Embryonic facial prominence (tissue), 1 donor: ENCODE data around the gene ZNF521.

Experiments used
- DNase-seq: peaks from one replicate; pipeline ENCODE4 v3.0.0-alpha.2; 2016; ENCODE audit errors: extremely low spot score

Gene ZNF521

DNA sequence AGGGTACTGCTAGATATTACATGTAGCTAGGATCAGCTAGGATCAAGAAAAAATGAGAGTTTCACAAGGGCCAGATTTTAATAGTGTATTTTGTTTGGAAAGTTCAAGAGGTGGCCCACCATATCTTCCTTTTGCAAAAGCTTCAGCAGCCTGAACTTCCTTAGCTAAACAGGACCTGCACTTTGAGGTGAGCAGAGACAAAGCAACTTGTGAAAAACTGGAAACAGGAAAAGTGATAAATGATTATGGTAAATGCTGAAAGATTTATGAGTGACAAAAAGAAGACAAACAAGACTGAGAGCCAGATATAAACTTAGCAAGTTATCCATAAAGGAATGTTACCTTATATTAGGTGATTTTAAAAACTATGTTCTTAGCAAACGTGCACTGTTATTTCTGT is 123.6 kb downstream of the ZNF521 start:
- DNase-seq = no peak

DNA sequence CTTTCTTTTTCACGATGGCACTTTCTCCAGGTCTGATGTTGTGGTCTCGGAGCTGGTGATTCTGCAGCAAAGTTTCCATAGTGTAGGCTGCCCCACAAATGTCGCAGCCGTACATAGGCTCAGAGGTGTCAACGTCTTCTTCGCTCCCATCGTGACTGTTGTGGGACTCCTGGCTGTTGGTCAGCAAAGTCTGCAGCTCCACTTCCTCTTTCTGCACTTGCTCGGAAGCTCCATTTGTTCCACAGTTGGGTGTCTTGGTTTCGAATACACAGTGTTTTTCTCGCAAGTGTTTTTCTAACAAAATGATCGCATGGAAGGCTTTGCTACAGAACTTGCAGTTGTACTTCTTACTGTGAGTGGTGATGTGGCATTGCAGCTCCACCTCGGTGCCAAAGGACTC is 126.8 kb downstream of the ZNF521 start:
- no peak for DNase-seq

DNA sequence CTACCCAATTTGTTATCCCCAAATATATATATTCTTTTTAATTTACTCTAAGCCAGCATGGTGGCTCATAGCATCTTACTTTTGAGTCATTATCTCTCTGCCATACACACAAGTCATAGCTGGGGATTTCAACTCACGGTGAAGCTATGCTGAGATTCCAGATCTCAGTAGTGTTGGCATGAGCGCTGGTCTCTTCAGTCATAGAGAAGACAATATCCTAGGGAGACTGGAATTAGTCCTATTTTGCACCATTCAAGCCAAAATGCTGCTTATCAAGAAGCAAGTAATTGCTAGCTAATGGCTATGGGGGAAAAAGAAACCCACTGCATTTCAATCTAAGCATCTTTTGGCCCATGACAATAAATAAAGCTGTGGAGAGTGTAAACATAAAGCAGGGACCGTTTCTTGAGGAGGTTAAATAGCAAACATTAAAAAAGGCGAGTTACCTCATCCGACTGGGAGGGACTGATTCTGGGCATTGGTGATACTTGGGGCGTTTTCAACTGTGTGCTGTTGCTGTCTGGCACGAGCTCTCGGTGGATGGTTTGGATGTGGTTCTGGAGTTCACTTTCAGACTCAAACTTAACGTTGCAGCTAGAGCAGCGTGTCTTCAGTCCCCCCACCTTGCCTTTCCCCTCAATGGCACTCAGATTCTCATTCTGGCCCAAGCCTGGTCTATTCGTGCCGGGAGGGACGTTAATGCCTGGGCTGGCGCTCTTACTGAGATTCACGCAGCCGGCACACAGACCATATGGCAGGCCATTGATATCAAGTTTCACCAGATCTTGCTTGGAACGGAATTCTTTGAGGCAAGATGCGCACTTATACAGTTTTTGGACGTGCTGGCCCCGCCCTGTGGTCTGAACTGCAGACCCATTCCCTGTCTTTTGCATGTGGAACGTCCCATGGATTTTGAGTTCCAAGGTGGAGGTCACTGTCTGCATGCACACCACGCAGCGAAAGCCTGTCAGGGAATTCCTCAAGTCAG is 127.8 kb downstream of the ZNF521 start:
- no peak for DNase-seq

DNA sequence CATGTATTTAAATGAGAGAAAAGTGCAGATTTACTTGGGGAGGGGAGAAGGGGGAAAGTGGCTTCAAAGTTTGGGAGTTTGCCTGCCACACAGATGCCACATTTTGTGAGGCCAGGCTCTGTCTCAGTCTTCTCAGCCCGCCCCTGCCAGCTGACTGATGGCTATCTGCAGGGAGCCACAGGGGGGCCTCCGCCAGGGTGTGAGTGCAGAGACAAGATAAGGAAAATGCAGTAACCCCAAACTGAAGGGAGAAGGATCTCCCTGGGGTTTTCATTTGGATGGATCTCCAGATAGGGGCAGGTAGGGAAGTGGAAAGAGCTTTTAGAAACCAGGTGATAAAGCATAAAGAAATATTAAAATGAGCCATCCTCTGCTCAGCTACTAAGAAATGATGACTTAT is 128.8 kb downstream of the ZNF521 start:
- no peak for DNase-seq

DNA sequence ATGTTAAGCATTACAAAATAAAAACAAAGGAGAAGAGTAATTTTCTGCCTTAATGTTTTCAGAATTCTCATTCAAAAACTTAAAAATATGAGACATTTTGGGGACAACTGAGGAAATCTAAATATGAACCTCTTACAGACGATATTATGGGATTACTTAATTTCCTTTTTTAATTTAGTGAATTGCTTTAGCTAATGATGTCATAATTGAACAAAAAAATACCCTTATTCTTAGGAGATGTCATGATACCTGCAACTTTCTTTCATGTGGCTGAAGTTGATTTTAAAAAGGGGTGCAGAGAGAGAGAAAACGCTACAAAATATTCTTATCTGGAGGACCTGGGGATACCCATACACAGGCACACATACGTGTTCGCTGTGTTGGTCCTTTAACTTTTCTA is 129.3 kb downstream of the ZNF521 start:
- no peak for DNase-seq

DNA sequence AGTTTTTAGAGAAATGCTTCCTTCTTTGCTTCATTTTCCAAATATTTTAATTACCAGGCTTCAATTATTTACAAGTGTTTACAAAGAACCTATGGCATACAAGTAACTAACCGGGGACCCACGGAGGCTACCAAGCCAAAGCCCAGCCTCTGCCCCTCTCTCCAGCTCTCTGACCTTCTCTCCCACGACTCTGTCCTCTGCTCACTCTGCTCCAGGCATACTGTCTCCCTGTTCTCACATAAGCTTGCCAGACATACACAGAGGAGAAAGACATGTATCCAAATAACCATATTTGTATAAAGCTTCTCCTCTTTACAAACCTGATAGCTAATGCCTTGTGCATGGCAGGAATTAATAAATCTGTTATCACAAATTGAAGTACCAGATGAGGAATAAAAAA is 141.3 kb downstream of the ZNF521 start:
- DNase-seq = no peak

DNA sequence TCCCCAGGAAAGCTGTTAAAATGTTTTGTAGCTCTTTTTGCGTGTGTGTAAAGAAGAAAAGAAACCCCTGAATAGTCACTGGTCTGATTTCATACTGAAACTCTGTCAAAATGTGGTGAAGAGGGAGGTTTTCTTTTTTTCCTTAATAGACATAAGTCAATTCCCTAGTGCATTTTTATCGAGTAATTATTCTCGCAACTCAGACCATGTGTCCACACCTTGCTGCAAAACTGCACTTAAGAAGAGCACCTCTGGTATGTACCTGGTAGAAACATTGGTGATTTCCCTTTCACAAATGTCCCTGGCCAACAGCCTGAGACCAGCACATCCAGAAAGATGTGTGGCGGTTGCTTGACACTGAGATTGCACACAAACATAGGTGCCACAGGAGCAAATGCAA is 159.9 kb downstream of the ZNF521 start:
- no peak for DNase-seq

DNA sequence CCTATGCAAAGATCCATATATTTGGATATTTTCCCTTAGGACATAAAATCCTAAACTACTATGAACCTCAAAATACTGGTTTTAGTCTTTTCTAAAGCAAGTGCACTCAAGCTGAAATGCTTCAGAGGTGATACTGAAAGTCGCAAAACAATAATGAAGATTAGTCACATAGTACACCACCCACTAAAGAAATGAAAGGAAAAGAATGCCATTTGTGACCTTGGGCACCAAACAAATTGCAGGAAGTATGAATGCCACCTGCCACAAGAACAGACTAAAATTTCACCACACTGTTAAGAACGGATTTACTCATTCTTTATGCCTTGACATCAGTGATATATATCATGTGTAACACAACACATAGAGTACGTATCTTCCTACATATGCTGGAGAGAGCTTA is 161.5 kb downstream of the ZNF521 start:
- no peak for DNase-seq

DNA sequence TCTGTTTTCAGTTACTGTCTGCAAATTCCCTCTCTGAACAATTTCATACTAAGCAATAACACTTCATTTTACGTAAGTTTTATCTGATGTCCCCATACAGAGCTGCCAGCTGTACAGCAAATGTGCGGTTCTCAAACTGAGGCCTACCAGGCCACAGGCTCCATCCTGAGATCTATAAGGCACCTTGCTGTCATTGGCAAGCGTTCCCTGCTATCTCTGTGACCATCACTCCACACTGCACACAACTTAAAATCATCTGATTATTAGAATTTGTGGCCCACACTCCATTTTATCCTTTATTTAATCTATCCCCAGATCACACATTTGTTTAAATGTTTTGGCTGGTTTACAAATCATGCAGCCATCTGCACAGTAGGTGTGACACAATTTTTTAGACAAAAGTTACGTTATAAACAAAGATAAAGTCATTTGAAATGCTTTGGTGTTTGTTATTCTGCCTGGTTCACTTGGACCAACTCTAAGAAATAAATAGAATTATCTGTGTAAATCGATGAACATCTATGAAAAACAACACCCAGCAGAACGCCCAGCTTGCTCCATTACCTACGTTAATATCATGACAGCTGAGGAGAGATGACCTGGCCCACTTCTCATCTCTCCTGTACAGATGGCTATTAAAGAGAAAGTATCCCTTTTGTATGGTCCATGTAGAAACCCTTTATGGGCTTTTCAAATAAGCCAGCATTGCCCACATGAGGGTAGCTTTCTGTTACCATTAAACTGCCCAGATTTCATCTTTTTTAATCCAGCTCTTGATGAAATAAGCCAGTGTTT is 162.4 kb downstream of the ZNF521 start:
- no peak for DNase-seq

DNA sequence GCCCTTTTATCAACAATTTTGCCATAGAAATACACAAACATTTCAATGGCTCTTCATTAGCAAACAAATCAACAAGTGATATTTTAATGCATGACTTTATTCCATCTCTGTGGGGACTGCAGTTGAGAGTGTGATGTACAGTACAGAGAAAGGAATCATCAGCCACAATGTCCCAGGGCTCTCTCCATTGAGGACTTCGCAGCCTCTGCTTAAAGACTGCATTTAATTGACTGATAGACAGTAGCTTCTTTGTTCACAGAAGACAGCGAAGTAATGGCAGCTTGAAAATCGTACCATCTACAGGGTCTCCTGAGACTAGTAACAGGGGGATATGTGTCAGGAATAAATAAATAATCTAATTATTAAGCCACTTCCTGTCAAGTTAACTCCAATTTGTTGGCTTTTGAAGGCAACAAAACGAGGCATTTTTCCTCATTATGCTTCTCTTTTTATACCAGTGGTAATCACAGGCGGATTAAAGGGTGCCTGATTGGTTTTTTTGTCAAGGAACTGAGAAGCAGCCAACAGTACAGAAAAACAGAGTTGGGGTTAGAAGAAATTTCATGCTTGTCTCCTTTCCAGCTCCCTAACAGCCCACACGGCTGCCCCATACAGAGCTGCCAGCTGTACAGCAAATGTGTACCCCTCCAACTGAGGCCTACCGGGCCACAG is 164.3 kb downstream of the ZNF521 start:
- no peak for DNase-seq

DNA sequence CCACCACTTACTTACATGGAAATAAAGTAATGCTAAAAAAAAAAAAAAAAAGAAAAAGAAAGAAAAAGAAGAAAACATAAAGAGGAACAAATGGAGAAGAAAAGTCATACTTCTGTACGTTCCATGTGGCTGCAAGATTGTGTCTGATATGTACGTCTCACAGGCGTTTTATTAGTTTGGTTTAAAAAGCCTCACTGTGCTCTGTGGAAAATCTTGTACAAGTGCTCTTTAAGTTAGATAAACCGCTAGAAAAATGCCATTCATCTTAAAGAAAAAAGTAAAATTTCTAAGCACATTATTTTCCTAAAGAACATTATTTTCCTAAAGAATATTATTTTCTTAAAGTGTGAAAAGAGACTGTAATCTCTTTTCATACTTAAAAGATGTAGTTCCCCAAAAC is 165.1 kb downstream of the ZNF521 start:
- no peak for DNase-seq

DNA sequence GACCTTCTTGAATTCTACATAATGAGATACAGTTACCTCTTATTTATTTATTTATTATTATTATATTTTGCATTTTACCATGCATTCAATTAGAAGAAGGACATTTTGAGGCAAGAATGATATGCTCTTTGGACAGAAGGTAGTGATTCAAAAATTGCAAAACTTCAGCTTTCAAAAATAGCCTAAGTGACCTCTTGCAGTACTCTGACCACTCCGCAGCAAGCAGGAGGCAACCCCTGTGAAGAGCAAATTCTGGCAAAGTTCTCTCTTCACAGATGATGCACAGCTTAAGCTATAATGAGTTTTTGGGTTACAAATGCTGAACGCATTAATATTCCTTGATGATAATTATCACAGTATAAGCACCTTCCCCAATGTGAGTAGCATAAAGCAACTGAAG is 170.0 kb downstream of the ZNF521 start:
- DNase-seq = no peak

DNA sequence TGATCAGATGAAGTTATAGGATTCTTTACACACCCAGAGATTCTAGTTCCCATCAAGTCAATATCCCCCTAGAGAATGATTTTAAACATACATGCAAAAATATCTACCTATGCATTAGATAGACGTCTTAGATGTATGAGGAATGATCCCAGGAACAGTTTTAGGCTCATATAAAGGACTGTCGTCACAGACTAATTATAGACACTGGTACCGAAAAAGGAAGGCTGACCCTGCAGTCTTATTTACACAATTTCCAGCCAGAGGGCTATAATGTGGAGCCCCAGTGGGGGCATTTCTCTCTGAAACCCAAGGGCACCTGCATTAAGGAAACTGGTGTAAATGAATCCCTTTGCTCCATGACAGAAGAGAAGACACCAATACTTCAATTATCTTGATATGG is 170.4 kb downstream of the ZNF521 start:
- no peak for DNase-seq

DNA sequence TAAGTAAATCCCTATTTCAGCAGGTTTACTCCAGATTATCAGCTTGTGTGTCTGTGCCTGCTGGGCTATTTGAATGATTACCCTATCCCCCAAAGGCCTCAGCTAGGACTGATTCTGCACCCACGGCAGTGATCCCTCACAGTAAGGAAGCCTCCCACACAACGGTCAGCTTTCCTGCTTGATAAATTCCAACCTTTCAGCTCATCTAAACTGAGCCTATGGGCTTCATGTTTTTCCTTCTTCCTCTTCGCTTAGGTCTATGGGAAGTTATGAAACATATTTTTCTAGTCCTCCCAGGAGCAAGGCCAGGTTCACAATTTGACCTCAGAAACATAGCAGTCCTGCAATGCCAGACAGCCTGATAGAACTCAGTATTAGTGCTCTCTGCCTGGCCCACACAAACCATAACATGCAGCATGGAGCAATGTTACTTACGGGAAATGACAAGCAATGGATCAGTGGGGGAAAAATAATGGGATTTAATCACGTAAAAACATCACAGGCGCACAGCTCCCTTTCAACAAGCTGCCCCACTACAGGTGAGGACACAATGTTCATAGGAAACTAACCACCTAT is 170.9 kb downstream of the ZNF521 start:
- no peak for DNase-seq

DNA sequence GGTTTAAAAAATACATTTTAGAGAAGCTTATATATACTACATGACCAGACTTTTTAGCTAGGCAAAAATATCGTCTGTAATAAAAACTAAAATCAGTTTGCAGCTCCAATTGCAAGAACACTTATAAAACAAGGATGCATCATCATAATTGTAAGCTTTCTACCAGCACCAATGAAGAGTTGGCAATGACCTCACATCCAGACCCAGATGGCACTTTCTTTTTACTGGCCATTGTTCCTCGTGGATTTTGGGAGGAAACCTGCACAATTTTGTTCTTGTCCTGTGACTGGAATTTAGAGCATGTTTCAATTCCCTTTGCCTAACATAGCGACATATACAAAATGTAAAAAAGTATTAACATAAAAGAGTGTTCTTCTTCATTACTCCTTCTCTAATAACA is 174.3 kb downstream of the ZNF521 start:
- DNase-seq = no peak

DNA sequence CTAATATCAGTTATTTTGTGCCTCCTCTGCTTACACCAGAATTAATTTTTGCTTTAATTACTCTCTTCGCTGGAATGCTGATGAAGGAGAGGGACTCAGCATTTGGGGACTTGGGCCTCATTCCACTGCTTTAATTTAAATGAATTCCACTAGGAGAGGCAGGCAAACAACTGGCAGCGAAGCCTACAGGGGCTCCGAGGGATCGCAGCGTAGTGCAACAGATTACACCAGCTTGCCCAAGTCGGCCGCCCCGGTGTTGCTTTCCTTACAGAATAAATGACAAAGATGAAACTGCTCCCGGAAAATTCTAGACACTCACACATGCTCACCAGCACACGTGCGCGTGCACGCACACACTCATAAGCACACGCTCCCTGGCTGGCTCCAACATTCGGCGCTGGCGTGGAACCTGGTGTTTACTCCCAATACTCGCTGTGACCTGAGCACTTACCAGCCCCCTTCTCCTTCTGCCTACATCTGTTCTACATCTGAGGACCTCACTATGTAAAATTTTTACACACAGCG is 175.4 kb downstream of the ZNF521 start:
- DNase-seq = no peak

DNA sequence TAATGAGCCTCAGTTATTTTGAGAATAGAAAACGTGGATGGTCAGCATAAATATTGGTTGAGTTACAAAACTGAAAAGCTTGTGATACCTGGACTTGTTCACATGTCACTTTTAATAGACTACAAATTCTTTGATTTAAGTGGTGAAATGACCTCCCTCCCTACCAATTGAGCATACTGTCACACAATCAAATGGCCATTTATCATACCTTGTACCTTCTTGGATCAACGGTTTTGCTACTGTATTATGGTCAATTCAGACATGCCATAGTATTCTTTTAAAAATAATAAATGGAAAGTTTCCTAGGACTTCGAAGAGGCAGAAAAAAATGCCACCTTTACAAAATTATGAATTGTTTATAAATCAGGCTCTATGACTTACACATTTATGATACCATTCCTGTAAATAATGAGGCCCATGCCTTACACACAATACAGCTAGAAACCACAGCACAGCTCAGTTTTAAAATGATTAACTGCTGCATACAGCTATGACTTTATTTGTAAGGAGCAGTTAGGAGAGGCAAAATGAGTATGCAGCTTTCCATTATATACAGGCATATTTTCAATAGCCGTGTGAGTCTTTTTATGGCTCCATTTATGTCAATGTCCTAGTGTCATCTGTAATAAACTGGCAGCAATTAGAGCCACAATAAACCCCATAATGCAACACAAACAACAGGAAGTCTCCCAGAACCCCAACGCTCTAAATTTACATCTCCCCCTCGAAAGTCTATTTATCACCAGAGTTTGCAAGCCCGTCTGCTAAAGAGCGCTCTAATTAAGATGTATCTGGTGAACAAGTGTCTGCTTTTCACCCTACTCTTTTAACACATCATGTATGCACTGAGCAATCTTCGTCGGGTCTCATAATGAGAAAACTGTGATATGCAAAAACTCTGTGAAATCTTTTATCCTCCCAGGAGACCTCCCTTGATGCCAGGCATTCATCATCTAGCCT is 176.1 kb downstream of the ZNF521 start:
- no peak for DNase-seq

DNA sequence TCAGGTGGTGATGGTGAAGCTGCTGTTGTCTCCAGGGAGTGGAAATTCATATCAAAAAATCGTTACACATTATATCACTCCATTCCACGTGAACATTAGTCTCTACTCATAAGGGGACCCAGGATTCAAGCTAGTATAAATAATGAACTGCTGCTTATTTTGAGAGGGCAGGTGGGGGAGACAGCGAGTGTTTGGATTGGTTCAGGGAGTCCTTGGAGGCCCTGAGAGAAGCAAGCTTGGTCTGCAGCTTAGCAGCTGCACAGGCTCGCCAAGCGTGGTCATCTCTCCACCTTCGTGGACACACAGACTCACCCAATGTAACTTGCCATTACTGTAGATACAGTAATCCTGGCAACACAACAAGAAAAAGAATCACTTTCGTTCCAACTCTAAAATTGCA is 177.6 kb downstream of the ZNF521 start:
- DNase-seq = no peak

DNA sequence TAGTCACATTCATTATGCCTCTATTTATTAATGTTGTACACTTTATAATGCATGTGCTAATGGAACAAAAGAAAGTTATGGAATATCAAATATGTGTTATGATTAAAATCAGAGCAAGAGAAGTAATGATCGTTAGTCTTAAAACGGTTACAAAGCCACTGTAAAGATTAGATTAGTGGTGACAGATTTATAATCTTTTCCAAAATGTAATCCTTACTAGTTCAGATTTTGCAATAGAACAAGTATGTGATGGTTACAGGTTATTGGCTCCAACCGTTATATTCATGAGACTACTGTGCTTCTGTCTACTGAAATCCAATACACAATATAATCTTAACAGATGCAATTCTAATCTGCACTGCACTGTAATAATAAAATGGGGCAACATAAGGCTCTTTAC is 180.6 kb downstream of the ZNF521 start:
- DNase-seq = no peak

DNA sequence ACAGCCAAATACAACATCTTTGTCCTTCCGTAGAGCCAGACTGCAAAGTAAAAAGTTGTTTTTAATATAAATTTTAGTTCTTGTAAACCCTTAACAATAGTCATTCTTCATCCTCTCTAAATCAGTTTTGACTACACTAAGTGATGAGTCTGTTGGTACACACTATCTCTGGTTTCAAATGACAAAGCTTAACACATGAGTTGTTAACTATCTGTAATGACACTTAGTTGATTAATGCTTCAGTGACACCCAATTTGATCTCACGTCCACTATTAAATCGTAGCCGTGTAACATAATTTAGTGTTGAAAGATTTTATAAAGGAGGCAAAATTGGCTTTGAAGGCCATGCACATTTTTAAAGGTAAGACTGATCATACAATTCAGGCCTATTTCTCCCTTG is 181.6 kb downstream of the ZNF521 start:
- no peak for DNase-seq

DNA sequence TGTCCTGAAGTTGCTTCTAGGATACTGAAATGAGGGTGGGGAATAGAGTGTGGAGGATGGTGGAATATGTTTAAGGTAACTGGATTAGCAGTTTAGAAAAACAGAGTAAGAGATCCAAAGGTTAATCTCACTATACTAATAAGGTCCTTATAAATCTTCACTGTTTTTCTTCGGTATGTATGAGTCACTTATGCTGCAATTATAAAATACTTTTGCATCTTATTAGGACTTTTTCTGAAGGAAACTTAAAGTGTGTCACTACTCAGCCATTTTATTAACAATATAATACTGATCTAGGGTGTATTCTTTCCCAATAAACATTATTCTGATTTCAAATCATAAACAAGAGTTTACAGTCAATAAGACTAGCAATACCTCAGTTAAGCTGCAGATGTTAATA is 182.3 kb downstream of the ZNF521 start:
- no peak for DNase-seq
